ENCODE measurements around the gene ZSWIM5. TPM values are rescaled to one million over a fixed set of nuclear protein-coding genes. Genes with fewer than 3 reads are reported as not detected.

Gene ZSWIM5
- total and polyA plus RNA-seq, 4 donors = 0.25 to 2.8 (median 1.7) TPM

DNA sequence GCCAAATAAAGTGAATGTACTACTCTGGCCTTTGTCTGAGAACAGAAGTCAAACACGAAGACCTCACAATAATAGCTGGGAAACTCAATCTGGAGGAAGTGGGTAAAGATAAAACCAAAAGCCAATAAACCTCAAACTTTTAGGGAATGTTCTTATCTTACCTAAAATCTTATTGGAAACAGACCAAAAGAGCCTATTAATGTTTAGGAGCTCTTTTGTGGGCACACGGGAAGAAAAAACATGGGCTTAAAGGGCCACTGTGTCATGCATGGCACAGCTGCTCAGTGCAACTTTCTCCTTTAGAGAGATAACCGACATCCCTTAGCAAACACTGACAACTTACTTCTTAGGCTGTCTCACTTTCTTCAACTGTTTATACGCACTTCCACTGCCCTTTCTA lies 236.1 kb downstream of the ZSWIM5 start:
- no peak for ATAC-seq (ENCODE audit: low FRiP score)
- H3K36me3 ChIP-seq (ENCODE audit: control insufficient read depth in 1 of 2, insufficient read depth in 2 of 2, low read length in 1 of 2) = no peaks in the 10 kb centered on the region
- intact Hi-C loops (cut with DNase I) = no loop called here
- H3K4me3 ChIP-seq (ENCODE audit: low read length in 2 of 2) = no peak overlapping the region
- no peaks in the 10 kb centered on the region for H3K9me3 ChIP-seq (ENCODE audit: control insufficient read depth, low read length)
- H3K4me1 ChIP-seq (ENCODE audit: control insufficient read depth in 1 of 2, insufficient read depth in 2 of 2, low read length in 2 of 2) = peaks cover 0 to 3% of the 10 kb centered on the region in 2 donors
- no peaks in the 10 kb centered on the region for H3K27me3 ChIP-seq (ENCODE audit: control insufficient read depth in 1 of 2, insufficient read depth in 2 of 2, low read length in 1 of 2)
- 40 to 49% methylated on average over 4 of the region's 4 CpGs for WGBS, 2 donors
- DNase-seq = no peak
- H3K27ac ChIP-seq (ENCODE audit: low read depth in 1 of 2, low read length in 2 of 2) = no peak overlapping the region

Other genes starting within 250 kb of the ZSWIM5 start
- gene EIF2B3, start 220.0 kb downstream of the ZSWIM5 start, total RNA-seq = 10 to 100 TPM; 17.5 to 24.6 TPM
- 10 to 100 TPM; 14.7 to 18.8 TPM for gene EIF2B3, start 220.0 kb downstream of the ZSWIM5 start, polyA plus RNA-seq
- 10 to 100 TPM; 32.0 to 48.7 TPM for gene HECTD3, start 195.3 kb downstream of the ZSWIM5 start, total RNA-seq
- gene HECTD3, start 195.3 kb downstream of the ZSWIM5 start, polyA plus RNA-seq = 10 to 100 TPM; 24.2 to 45.2 TPM
- 10 to 100 TPM; 54.6 to 76.2 TPM for gene UROD, start 194.4 kb downstream of the ZSWIM5 start, total RNA-seq
- 100 to 1,000 TPM in 1 of 2 donors, 10 to 100 TPM in 1; 74.4 to 128 TPM for gene UROD, start 194.4 kb downstream of the ZSWIM5 start, polyA plus RNA-seq
- under 1 TPM in 1 of 2 donors, not detected in 1; 0.36 TPM for gene HPDL, start 120.3 kb upstream of the ZSWIM5 start, total RNA-seq
- gene HPDL, start 120.3 kb upstream of the ZSWIM5 start, polyA plus RNA-seq = not detected
- 10 to 100 TPM in 1 of 2 donors, 1 to 10 TPM in 1; 6.9 to 10.6 TPM for gene TOE1, start 133.6 kb upstream of the ZSWIM5 start, total RNA-seq
- gene TOE1, start 133.6 kb upstream of the ZSWIM5 start, polyA plus RNA-seq = 1 to 10 TPM; 8.1 to 8.5 TPM
- gene MUTYH, start 133.8 kb upstream of the ZSWIM5 start, total RNA-seq = 10 to 100 TPM; 19.8 to 28.8 TPM
- gene MUTYH, start 133.8 kb upstream of the ZSWIM5 start, polyA plus RNA-seq = 10 to 100 TPM in 1 of 2 donors, 1 to 10 TPM in 1; 4.9 to 49.8 TPM

All from aorta (tissue), 5 donors.